ENCODE measurements around the gene TAS2R46.

GRCh38 chr12:11070999-11071398 is 8.9 kb upstream of the TAS2R46 start:
- TF ChIP-seq CTCF (IDR thresholded peaks at IDR 0.05; ENCODE audit: extremely low read depth in 1 of 2, insufficient read depth in 1 of 2, low read depth in 1 of 2, low read length in 2 of 2) (no peak), POLR2A (IDR thresholded peaks at IDR 0.05; ENCODE audit: low read depth, low read length) (no peak), MAX (IDR thresholded peaks at IDR 0.05; ENCODE audit: insufficient read depth, insufficient read length) (no peak), POLR2AphosphoS5 (IDR thresholded peaks at IDR 0.05; ENCODE audit: insufficient read depth, low read depth, low read length) (no peak), EZH2 (IDR thresholded peaks at IDR 0.05; ENCODE audit: borderline replicate concordance, low read depth, low read length, severe bottlenecking) (no peak), JUN (IDR thresholded peaks at IDR 0.05; ENCODE audit: borderline replicate concordance, insufficient read depth, insufficient read length, low read depth) (no peak), MYC (IDR thresholded peaks at IDR 0.05; ENCODE audit: low read depth, low read length) (no peak), FOS (IDR thresholded peaks at IDR 0.05; ENCODE audit: borderline replicate concordance, insufficient read depth, low read length) (no peak)
